Activated CD4-positive, CD25-positive, alpha-beta regulatory T cell (primary cell): ENCODE data around the gene DLX2.

Experiments
- DNase-seq, 4 experiments: peaks; one replicate each; lab custom pipeline; 2025; lab: John Stamatoyannopoulos, UW

Gene DLX2

GRCh38 chr2:172107690-172108586 is 5.2 kb upstream of the DLX2 start:
- no peak for DNase-seq

- peak in 1 of 4 experiments; percentile 12 for DNase-seq
Measured at GRCh38 chr2:172106108-172106961, 3.6 kb upstream of the DLX2 start.

- DNase-seq = no peak
Measured at GRCh38 chr2:172105471-172106107, 2.9 kb upstream of the DLX2 start.

GRCh38 chr2:172103471-172104272 is 972 bp upstream of the DLX2 start:
- DNase-seq = peak in 3 of 4 experiments; percentile 13 to 55 (median 40)

- DNase-seq = no peak
Measured at GRCh38 chr2:172101821-172102390, 794 bp downstream of the DLX2 start.

- no peak for DNase-seq
Measured at GRCh38 chr2:172100935-172101820, 1.5 kb downstream of the DLX2 start.

GRCh38 chr2:172100080-172100934 is 2.4 kb downstream of the DLX2 start:
- no peak for DNase-seq

- no peak for DNase-seq
Measured at GRCh38 chr2:172099472-172100079, 3.1 kb downstream of the DLX2 start.

- DNase-seq = no peak
Measured at GRCh38 chr2:172098650-172099471, 3.8 kb downstream of the DLX2 start.

GRCh38 chr2:172098287-172098649 is 4.4 kb downstream of the DLX2 start:
- no peak for DNase-seq

GRCh38 chr2:172097557-172098131 is 5.1 kb downstream of the DLX2 start:
- no peak for DNase-seq

GRCh38 chr2:172096626-172097547 is 5.8 kb downstream of the DLX2 start:
- DNase-seq = no peak

GRCh38 chr2:172095905-172096625 is 6.6 kb downstream of the DLX2 start:
- DNase-seq = no peak

GRCh38 chr2:172095146-172095904 is 7.4 kb downstream of the DLX2 start:
- peak in 3 of 4 experiments; percentile 27 to 62 (median 48) for DNase-seq
